Measurements from ENCODE around the gene VWA5A. TPM values are rescaled to one million over a fixed set of nuclear protein-coding genes. Genes with fewer than 3 reads are reported as not detected.
A peak's percentile ranks its signal among the peaks of the same experiment; 100 is the strongest.

Gene VWA5A
- total and polyA plus RNA-seq, 9 of the 15 experiments (the other 6 are each of a cell fraction or from before 2014, with no cell fraction given): 4.6 to 19.7 (median 6.9) TPM

GRCh38 chr11:124150684-124151083 lies 35.4 kb downstream of the VWA5A start (continued):
- TF ChIP-seq CC2D1A (IDR thresholded peaks at IDR 0.05) (no peak; the same call in 1 of the 2 replicates), ETV5 (CRISPR knock-in tag; IDR thresholded peaks at IDR 0.05; ENCODE audit: low read depth) (no peak), ID3 (CRISPR knock-in tag; IDR thresholded peaks at IDR 0.05) (no peak), ID3 (tag; IDR thresholded peaks at IDR 0.05) (no peak), SRSF1 (IDR thresholded peaks at IDR 0.05; ENCODE audit: low read depth, low read length) (no peak), NCOR1 (IDR thresholded peaks at IDR 0.05) (no peak), CHD1 (IDR thresholded peaks at IDR 0.05; ENCODE audit: low read length) (no peak), TBP (optimal IDR thresholded peaks at IDR 0.05; ENCODE audit: low read depth, low read length) (no peak), MBD1 (CRISPR knock-in tag; IDR thresholded peaks at IDR 0.05) (no peak), BDP1 (IDR thresholded peaks at IDR 0.05; ENCODE audit: insufficient read depth, insufficient read length) (no peak), ZKSCAN8 (CRISPR knock-in tag; IDR thresholded peaks at IDR 0.05) (no peak), USF2 (CRISPR knock-in tag; IDR thresholded peaks at IDR 0.05) (no peak), ZC3H4 (CRISPR knock-in tag; IDR thresholded peaks at IDR 0.05; ENCODE audit: borderline replicate concordance) (no peak), MIER1 (IDR thresholded peaks at IDR 0.05; ENCODE audit: low read depth) (no peak), CEBPB (tag; IDR thresholded peaks at IDR 0.05) (peak; percentile 74), ZBTB5 (IDR thresholded peaks at IDR 0.05) (no peak)

Measured in K562 (cell line).